Stimulated activated naive CD8-positive, alpha-beta T cell treated with anti-CD3 and anti-CD28 coated beads, Interleukin-15, amount 100 ng/mL, for 72 hours (primary cell): ENCODE results near the gene INCENP.

Experiments used
- ATAC-seq: fragments of 150-1000 bp; cut with Tn5 transposase; 2 replicates; pipeline ENCODE4 v1.10.0; 2021; ENCODE audit warnings: mild to moderate bottlenecking, moderate library complexity
- DNase-seq, 2 donors: peaks; one replicate each; pipeline ENCODE4 v3.0.0; 2021 to 2022
- H3K27ac Mint-ChIP-seq, 2 donors: one replicate each; pipeline ENCODE4 v1.8.0; 2022; ENCODE audit warnings: mild to moderate bottlenecking in 2 of 2, mixed read lengths in 2 of 2, moderate library complexity in 2 of 2
- H3K27me3 Mint-ChIP-seq: one replicate; pipeline ENCODE4 v1.8.0; 2022; ENCODE audit warnings: mixed read lengths
- H3K4me1 Mint-ChIP-seq: one replicate; pipeline ENCODE4 v1.8.0; 2022; ENCODE audit warnings: mild to moderate bottlenecking, mixed read lengths
- H3K4me3 Mint-ChIP-seq, 2 donors: one replicate each; pipeline ENCODE4 v1.8.0; 2022; ENCODE audit warnings: mild to moderate bottlenecking in 2 of 2, mixed read lengths in 2 of 2, moderate library complexity in 1 of 2
- H3K9me3 Mint-ChIP-seq, 2 donors: one replicate each; pipeline ENCODE4 v1.8.0; 2022; ENCODE audit warnings: mixed read lengths in 2 of 2

Gene INCENP

GRCh38 chr11:62144641-62145255, 20.9 kb downstream of the INCENP start:
- Mint-ChIP-seq H3K4me3 (no peak overlapping the region), H3K27me3 (no peaks in the 10 kb centered on the region), H3K4me1 (no peaks in the 10 kb centered on the region), H3K27ac (no peak overlapping the region), H3K9me3 (no peaks in the 10 kb centered on the region)
- no peak for DNase-seq
- no peak for ATAC-seq

DNA sequence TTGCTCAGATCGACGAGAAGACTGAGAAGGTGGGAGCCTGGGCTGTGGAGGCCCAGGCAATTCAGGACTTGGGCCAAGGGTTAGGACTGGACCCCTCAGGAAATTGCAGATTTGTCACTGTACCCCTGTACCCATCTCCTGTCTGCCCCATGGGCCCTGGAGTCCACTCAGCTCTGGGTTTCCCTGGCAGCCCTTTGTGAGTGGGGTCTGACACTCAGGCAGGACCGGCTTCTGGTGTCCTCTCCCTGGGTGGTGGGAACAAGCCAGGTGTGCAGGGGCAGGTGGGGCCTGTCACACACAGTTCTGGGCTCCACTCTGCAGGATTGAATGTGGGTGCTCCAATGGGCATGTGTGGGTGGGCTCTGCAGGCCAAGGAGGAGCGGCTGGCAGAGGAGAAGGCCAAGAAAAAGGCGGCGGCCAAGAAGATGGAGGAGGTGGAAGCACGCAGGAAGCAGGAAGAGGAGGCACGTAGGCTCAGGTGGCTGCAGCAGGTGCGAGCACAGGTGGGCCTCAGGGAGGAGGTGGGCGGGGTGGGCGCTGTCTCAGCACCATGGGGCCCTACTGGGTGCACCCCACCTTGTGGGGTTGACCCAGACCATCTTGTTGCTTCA, 21.6 kb downstream of the INCENP start:
- no peak for ATAC-seq
- H3K9me3 Mint-ChIP-seq, result no peaks in the 10 kb centered on the region
- no peak overlapping the region for H3K4me3 Mint-ChIP-seq
- peak overlapping the region in 1 of 2 donors; percentile 65 for H3K27ac Mint-ChIP-seq
- no peaks in the 10 kb centered on the region for H3K27me3 Mint-ChIP-seq
- H3K4me1 Mint-ChIP-seq, result no peaks in the 10 kb centered on the region
- DNase-seq, result no peak

GRCh38 chr11:62146476-62147200, 22.8 kb downstream of the INCENP start:
- H3K27ac Mint-ChIP-seq, result no peak overlapping the region
- DNase-seq (no peak), ATAC-seq (no peak)
- no peak overlapping the region for H3K4me3 Mint-ChIP-seq
- H3K9me3 Mint-ChIP-seq, result no peaks in the 10 kb centered on the region
- H3K27me3 Mint-ChIP-seq, result no peaks in the 10 kb centered on the region
- H3K4me1 Mint-ChIP-seq, result no peaks in the 10 kb centered on the region

DNA sequence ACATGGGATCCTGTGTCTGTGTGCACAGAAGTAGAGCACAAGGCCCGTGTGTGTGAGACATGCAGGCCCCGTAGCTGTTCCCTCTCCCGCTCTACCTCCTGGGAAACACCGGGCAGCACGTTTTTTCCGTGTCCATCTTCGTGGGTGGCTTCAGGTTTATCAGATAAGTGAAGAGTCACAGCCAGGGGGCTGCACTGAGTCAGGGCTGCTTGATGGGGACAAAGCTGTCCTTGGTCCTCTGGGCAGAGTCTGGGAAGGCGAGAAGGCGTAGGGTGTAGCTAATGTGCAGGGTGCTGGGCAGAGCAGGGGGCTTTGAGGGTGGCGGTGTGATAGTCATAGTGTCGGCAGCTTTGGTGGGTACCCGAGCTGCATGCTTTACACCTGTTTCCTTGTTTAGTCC, 23.7 kb downstream of the INCENP start:
- H3K27ac Mint-ChIP-seq, result no peak overlapping the region
- no peaks in the 10 kb centered on the region for H3K4me1 Mint-ChIP-seq
- no peaks in the 10 kb centered on the region for H3K9me3 Mint-ChIP-seq
- no peaks in the 10 kb centered on the region for H3K27me3 Mint-ChIP-seq
- no peak overlapping the region for H3K4me3 Mint-ChIP-seq
- ATAC-seq (no peak), DNase-seq (no peak)

GRCh38 chr11:62148271-62148980, 24.6 kb downstream of the INCENP start:
- H3K27me3 Mint-ChIP-seq, result no peaks in the 10 kb centered on the region
- no peak for DNase-seq
- no peak for ATAC-seq
- H3K9me3 Mint-ChIP-seq, result no peaks in the 10 kb centered on the region
- H3K27ac Mint-ChIP-seq, result peak overlapping the region in 1 of 2 donors; percentile 93
- no peak overlapping the region for H3K4me3 Mint-ChIP-seq
- no peaks in the 10 kb centered on the region for H3K4me1 Mint-ChIP-seq

DNA sequence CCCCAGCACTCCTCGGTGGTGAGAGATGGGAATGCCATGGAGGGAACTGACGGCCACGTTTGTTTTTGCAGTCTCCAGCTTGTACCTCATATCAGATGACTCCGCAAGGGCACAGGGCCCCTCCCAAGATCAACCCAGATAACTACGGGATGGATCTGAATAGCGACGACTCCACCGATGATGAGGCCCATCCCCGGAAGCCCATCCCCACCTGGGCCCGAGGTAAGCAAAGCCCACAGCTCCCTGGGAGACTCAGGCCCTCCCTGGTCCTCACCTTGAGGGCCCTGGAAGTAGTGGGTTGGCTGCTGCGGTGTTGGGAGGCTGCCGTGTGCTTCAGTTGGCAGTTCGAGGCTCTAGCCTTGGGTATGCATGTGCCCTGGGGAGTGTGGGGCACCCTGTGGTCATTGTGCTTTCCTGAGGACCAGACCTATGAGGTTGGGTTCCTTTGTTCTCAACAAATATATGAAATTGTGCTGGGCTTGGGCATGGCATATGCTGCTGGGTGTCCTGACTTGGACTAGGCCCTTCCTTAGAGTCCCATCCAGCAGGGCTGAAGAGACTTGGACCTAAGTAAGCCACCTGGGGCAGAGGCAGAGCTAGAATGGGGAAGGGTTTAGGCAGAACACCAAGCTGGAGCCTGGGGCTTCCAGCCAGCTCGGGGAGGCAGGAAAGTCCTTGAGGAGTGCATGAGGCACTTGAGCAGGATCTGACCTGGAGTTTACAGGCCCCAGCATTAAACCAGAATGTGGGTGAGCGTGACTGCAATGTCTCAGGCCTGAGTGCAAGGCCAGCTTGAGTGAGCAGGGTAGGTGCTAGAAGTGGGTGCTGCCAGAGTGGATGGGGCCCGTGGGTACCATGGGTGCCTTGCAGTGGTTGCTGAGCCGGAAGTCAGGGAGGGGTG, 26.4 kb downstream of the INCENP start:
- H3K9me3 Mint-ChIP-seq, result no peaks in the 10 kb centered on the region
- ATAC-seq (no peak), DNase-seq (no peak)
- H3K4me3 Mint-ChIP-seq, result no peak overlapping the region
- no peak overlapping the region for H3K27ac Mint-ChIP-seq
- no peaks in the 10 kb centered on the region for H3K27me3 Mint-ChIP-seq
- H3K4me1 Mint-ChIP-seq, result no peaks in the 10 kb centered on the region

DNA sequence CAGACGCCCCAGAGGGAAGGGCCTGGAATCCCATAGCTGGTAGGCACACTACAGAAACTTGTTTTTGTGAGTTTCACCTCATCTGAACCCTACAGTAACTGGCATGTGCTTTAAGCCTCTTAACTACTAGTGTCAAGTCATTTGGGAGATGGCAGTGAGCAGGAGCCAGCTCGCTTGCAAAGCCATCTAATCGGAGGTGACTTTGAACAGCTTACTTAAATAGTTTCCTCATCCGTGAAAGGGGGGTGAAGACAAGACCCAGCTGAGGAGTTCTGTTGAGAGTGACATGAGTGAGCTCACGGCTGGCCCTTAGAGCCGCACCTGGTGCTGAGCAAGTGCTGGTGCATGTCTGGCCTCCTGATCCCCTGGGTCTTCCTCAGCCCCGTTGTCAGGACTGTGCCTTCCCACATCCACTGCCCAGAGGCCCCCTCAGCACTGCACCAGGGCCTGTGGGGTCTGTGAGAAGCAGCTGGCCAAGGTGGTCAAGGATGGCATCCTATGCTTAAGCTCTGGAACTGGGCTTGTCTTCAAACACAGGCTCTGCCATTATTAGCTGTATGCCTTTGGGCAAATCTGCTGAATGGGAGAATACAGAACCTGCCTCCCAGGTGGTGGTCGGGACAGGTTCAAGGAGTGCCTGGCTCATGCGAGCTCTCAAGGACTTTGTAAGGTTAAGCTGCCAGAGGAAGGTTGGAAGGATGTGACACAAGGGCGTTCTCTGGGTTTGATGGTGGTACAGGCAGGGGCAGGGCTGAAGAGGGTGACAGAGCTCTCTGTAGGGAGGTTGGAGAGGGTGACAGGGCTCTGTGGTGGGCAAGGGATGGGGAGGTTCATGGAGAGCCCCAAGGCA, 27.3 kb downstream of the INCENP start:
- no peaks in the 10 kb centered on the region for H3K9me3 Mint-ChIP-seq
- no peaks in the 10 kb centered on the region for H3K4me1 Mint-ChIP-seq
- H3K27ac Mint-ChIP-seq, result peak overlapping the region in 1 of 2 donors; percentile 23

DNA sequence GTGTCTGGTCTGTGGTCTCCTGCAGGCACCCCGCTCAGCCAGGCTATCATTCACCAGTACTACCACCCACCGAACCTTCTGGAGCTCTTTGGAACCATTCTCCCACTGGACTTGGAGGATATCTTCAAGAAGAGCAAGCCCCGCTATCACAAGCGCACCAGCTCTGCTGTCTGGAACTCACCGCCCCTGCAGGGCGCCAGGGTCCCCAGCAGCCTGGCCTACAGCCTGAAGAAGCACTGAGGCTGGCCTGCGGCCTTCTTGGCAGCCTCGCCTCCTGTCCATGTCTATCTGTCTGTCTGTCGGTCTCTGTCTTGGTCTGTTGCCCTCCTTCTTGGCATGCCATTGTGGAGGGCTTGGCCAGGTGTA, 27.9 kb downstream of the INCENP start:
- no peak for DNase-seq
- H3K27me3 Mint-ChIP-seq, result no peaks in the 10 kb centered on the region
- no peaks in the 10 kb centered on the region for H3K9me3 Mint-ChIP-seq
- peak; percentile 9 for ATAC-seq
- H3K27ac Mint-ChIP-seq, result no peak overlapping the region
- H3K4me3 Mint-ChIP-seq, result no peak overlapping the region
- no peaks in the 10 kb centered on the region for H3K4me1 Mint-ChIP-seq

More for the DNA sequence above, 27.3 kb downstream of the INCENP start:
- DNase-seq, result no peak
- no peaks in the 10 kb centered on the region for H3K27me3 Mint-ChIP-seq
- no peak overlapping the region for H3K4me3 Mint-ChIP-seq
- ATAC-seq, result no peak

DNA sequence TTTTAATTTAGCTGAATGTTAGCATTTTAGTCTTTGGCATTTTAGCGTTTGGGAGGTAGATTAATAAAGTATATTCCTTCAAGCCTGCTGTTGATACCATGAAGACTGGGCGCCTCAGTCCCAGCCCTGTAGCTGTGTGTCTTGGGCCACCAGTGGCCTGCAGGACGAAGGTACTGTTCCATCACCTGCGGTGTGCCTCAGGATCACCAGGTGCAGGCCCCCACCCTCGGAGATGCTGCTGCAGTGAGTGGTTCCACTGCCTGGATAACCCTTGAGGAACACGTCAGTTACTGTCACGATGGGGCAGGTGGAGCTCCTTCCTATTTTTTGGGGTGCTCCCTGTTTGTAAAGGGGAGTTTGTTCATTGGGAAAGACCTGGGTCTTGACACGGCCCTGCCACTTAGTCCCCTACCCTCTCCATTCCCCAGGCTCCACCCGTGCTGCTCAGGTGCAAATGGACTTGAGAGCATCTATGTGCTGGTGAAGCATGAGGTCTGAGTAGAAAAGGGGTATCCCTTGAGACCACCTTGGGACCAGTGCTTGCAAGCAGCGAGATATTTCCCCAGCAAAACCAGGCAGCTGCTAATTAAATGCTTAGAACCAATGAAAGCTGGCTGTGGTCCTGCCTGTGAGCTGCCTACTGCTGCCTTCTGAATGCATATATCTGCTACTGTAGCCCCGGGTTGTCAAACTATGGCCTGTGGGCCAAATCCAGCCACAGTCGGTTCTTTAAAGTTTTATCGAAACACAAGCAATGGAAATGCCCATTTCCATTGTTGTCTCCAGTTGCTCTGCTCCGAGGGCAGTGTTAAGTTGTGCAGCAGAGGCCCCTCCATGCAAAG, 28.7 kb downstream of the INCENP start:
- DNase-seq (no peak), ATAC-seq (no peak)
- Mint-ChIP-seq H3K27me3 (no peaks in the 10 kb centered on the region), H3K4me3 (no peak overlapping the region), H3K9me3 (no peaks in the 10 kb centered on the region), H3K27ac (no peak overlapping the region), H3K4me1 (no peaks in the 10 kb centered on the region)

DNA sequence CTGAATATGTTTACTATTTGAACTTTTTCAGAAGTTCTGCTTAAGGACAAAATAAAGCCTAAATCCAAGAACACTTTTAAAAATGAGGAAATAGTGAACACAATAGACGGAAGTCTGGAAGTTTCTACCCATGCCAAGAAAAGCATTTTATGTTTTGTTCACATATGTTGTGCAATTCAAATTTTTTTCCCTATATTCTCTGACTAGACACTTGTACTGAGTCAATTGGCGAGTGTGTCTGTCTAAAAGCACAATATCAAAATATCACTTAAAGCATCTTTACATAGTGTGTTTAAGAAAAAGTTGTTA, 29.2 kb downstream of the INCENP start:
- no peaks in the 10 kb centered on the region for H3K4me1 Mint-ChIP-seq
- H3K27ac Mint-ChIP-seq, result no peak overlapping the region
- ATAC-seq (no peak), DNase-seq (no peak)
- H3K27me3 Mint-ChIP-seq, result no peaks in the 10 kb centered on the region
- H3K4me3 Mint-ChIP-seq, result no peak overlapping the region
- H3K9me3 Mint-ChIP-seq, result no peaks in the 10 kb centered on the region

GRCh38 chr11:62153617-62154016, 29.8 kb downstream of the INCENP start:
- H3K27me3 Mint-ChIP-seq, result peaks cover 2% of the 10 kb centered on the region
- ATAC-seq (no peak), DNase-seq (no peak)
- no peak overlapping the region for H3K27ac Mint-ChIP-seq
- H3K4me1 Mint-ChIP-seq, result no peaks in the 10 kb centered on the region
- H3K4me3 Mint-ChIP-seq, result no peak overlapping the region
- no peaks in the 10 kb centered on the region for H3K9me3 Mint-ChIP-seq

DNA sequence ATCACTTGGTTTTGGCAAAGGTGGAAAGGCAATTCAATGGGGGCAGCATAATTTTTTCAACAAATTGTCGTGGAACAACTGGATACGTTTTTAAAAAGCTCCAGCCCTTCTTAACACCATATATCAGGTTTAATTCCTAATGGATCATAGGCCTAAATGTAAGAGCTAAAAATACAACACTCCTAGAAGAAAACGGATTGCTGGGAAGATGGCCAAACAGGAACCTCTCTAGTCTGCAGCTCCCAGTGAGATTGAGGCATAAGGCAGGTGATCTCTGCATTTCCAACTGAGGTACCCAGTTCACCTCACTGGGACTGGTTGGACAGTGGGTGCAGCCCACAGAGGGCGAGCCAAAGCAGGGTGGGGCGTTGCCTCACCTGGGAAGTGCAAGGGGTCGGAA, 33.8 kb downstream of the INCENP start:
- no peaks in the 10 kb centered on the region for H3K4me1 Mint-ChIP-seq
- no peak for DNase-seq
- H3K27ac Mint-ChIP-seq, result no peak overlapping the region
- no peaks in the 10 kb centered on the region for H3K9me3 Mint-ChIP-seq
- H3K27me3 Mint-ChIP-seq, result peaks cover 37% of the 10 kb centered on the region
- no peak overlapping the region for H3K4me3 Mint-ChIP-seq
- ATAC-seq, result no peak

DNA sequence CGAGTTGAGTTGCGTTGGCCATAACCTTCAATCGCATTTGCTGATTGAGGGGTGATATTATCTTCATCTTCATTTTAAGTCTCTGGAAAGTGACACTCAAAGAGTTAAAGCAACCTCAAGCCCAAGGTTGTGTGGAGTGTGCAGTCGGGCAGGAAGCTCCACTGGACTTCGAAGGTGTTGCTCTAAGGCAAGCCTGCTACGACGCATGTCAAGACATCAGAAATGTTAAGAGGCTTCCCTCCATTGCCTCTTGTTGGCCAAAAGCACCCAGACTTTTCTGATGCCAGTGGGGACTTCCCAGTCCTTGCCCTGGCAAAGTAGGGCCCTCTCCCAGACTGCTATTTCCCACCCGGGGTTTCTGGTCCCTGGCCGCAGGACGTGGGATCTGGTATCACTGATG, 42.6 kb downstream of the INCENP start:
- Mint-ChIP-seq H3K27me3 (peaks cover 44% of the 10 kb centered on the region), H3K27ac (peak overlapping the region in 1 of 2 donors; percentile 32), H3K4me3 (no peak overlapping the region), H3K9me3 (no peaks in the 10 kb centered on the region), H3K4me1 (peaks cover 6% of the 10 kb centered on the region)
- DNase-seq (no peak), ATAC-seq (no peak)

DNA sequence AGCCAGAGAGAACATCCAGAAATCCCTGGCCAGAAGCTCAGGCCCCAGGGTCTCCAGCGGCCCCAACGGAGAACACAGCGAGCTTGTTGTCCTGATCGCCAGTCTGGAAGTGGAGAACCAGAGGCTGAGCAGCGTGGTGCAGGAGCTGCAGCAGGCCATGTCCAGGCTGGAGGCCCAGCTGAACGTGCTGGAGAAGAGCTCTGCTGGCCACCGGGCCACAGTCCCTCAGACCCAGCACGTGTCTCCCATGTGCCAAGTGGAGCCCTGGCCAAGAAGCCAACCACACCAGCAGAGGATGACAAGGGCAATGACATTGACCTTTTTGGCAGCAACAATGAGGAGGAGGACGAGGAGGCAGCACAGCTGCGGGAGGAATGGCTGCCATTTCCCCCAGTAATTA, 45.6 kb downstream of the INCENP start:
- Mint-ChIP-seq H3K9me3 (no peaks in the 10 kb centered on the region), H3K4me1 (peaks cover 8% of the 10 kb centered on the region), H3K27me3 (peaks cover 50% of the 10 kb centered on the region), H3K4me3 (no peak overlapping the region), H3K27ac (no peak overlapping the region)
- no peak for ATAC-seq
- DNase-seq, result no peak
